Small intestine (tissue), 7 donors: ENCODE data around the gene CNKSR3. TPM values are rescaled to one million over a fixed set of nuclear protein-coding genes. Genes with fewer than 3 reads are reported as not detected.

Experiments
- DNase-seq, 2 donors: peaks; one replicate each; pipeline versions ENCODE4 v3.0.0 to v3.0.0-alpha.2; 2013
- FAIRE-seq: peaks from 2 replicates; lab custom pipeline; 2012; peaks lifted over from hg19 to GRCh38; lab: Jason Lieb, UNC
- H3K27ac ChIP-seq, 3 donors: one replicate each; pipeline ENCODE4 v1.5.1; 2013; ENCODE audit warnings: low read length in 2 of 3, mild to moderate bottlenecking in 2 of 3, control low read depth in 1 of 3, inconsistent platforms in 1 of 3, low read depth in 1 of 3, moderate library complexity in 1 of 3
- H3K27me3 ChIP-seq, 3 donors: one replicate each; pipeline ENCODE4 v1.6.1; 2013; ENCODE audit warnings: low read length in 3 of 3, inconsistent platforms in 1 of 3; ENCODE audit not compliant: control insufficient read depth in 3 of 3, insufficient read depth in 3 of 3
- H3K36me3 ChIP-seq, 3 donors: one replicate each; pipeline ENCODE4 v1.6.1; 2013; ENCODE audit warnings: low read length in 3 of 3, inconsistent platforms in 1 of 3, low read depth in 1 of 3, mild to moderate bottlenecking in 1 of 3, moderate library complexity in 1 of 3; ENCODE audit not compliant: control insufficient read depth in 3 of 3, insufficient read depth in 2 of 3
- H3K4me1 ChIP-seq, 3 donors: one replicate each; pipeline ENCODE4 v1.6.1; 2013; ENCODE audit warnings: low read length in 2 of 3, inconsistent platforms in 1 of 3, low read depth in 1 of 3, mild to moderate bottlenecking in 1 of 3, moderate library complexity in 1 of 3; ENCODE audit not compliant: control insufficient read depth in 3 of 3, insufficient read depth in 2 of 3
- H3K4me3 ChIP-seq, 3 donors: one replicate each; pipeline ENCODE4 v1.5.1; 2013; ENCODE audit warnings: low read length in 3 of 3, control low read depth in 1 of 3, inconsistent platforms in 1 of 3, low read depth in 1 of 3, mild to moderate bottlenecking in 1 of 3, moderate library complexity in 1 of 3
- H3K9me3 ChIP-seq, 2 donors: one replicate each; pipeline ENCODE4 v1.6.1; 2013; ENCODE audit warnings: low read depth in 1 of 2, low read length in 1 of 2; ENCODE audit not compliant: control insufficient read depth in 2 of 2, insufficient read depth in 1 of 2
- WGBS, 3 donors: extraction: QIAGEN DNeasy Blood & Tissue Kit; methylation state at CpG; one replicate each; pipeline ENCODE4 v1.1.7; 2013; 5-methylcytosine and 5-hydroxymethylcytosine counted together
- polyA plus RNA-seq, 4 donors: library from polyadenylated mRNA; stranded (reverse) in 3 of 4; unstranded in 1 of 4; fragments of 200-250 nt in 3 of 4; fragments of 120-200 nt in 1 of 4; gene quantifications; one replicate each; pipeline versions ENCODE4 v1.2.1 to v1.2.3, GENCODE V29; 2013
- donor health status: healthy with polysubstance abuse.
- donor health status: control.
- donor health status: control.
- donor health status: Bipolar disorder and iron deficiency.
- donor health status: healthy.

Gene CNKSR3
- polyA plus RNA-seq, 4 donors = 10.6 to 34.6 (median 11.6) TPM

DNA sequence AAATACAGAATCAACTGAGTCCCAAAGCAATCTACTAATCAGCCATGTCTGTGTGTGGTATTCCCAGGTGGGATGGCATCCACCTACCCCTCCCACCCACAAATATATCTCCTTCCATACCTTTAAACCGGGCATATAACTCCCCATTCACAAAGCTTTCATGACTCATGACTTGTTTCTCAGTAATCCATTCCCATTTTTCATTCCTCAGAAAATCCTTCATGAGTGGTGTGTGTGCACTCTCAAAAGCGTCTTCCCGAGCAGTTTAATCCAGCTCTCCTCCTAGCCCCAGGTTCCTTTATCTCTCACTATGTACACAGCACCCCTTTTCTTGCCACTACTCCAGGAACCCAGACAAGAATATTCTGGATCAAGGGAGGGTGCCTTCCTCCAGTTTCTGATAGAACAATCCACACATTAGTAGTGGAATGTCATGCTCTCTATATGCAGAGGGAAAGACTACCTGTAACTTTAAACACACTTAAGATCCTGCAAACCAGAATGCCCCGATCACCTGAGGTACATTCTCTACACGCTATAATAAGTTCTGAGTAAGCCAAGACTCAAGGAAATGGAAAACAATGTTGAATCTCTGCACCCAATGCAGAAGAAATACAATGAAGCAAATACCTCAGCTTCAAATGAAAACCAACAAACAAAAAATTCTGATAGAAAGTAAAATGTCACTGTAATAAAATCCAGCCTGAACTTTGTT, 98.2 kb downstream of the CNKSR3 start:
- no peaks in the 10 kb centered on the region for H3K4me1 ChIP-seq
- FAIRE-seq (no peak), DNase-seq (no peak)
- peaks cover under 1 to 49% (median 21%) of the 10 kb centered on the region in 3 donors for H3K36me3 ChIP-seq
- no peaks in the 10 kb centered on the region for H3K9me3 ChIP-seq
- 66 to 78% (median 78%) methylated on average over 5 of the region's 5 CpGs for WGBS, 3 donors
- H3K27ac ChIP-seq = no peak overlapping the region
- H3K4me3 ChIP-seq = no peak overlapping the region
- H3K27me3 ChIP-seq = no peaks in the 10 kb centered on the region

DNA sequence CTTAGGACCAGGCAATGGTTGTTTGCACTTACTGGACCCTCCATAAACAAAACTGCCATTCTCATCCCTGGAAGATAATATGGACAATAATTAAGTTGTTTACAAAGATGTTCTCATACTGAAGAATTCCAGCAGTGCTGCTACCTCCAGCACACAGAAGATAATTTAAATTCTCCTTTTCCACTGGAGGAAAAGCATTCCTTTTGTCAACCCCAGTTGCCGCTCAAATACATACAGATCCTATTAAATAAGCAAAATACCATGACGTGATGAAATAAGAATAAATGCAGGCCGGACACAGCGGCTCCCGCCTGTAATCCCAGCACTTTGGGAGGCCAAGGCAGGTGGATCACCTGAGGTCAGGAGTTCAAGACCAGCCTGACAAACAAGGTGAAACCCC, 99.4 kb downstream of the CNKSR3 start:
- no peak for FAIRE-seq
- Histone ChIP-seq H3K4me1 (no peaks in the 10 kb centered on the region), H3K36me3 (peaks cover 5 to 57% (median 19%) of the 10 kb centered on the region in 3 donors), H3K9me3 (no peaks in the 10 kb centered on the region), H3K27ac (peak overlapping the region in 1 of 3 donors; percentile 26), H3K4me3 (no peak overlapping the region), H3K27me3 (no peaks in the 10 kb centered on the region)
- WGBS, 3 donors = 75 to 96% (median 91%) methylated on average over 5 of the region's 5 CpGs
- DNase-seq = no peak

DNA sequence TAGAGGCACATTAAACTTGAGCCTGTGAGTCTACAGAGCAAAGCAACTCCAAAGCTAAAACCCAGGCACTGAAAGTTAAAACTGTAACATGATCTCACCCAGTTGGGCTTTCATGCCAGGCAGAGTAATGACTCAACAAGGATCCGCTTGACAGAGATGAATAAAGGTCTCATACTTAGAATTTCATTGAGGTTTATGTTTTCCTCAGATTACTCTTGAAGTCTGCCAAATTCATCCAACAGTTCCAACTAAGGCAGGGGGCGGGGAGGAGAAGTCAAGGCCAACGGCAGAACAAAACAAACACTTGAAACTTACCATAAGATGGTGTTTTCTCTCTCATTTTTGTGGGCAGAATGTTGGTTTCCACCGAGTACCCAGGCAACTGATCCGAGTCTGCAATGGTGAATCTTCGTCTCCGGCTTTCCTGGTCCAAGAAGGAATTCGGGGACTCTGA, 99.8 kb downstream of the CNKSR3 start:
- FAIRE-seq (no peak), DNase-seq (peak in 1 of 2 donors; percentile 10)
- 58 to 78% (median 70%) methylated on average over 8 of the region's 8 CpGs for WGBS, 3 donors
- Histone ChIP-seq H3K27me3 (no peaks in the 10 kb centered on the region), H3K4me1 (no peaks in the 10 kb centered on the region), H3K4me3 (no peak overlapping the region), H3K27ac (peak overlapping the region in 1 of 3 donors; percentile 26), H3K36me3 (peaks cover 6 to 56% (median 17%) of the 10 kb centered on the region in 3 donors), H3K9me3 (no peaks in the 10 kb centered on the region)

DNA sequence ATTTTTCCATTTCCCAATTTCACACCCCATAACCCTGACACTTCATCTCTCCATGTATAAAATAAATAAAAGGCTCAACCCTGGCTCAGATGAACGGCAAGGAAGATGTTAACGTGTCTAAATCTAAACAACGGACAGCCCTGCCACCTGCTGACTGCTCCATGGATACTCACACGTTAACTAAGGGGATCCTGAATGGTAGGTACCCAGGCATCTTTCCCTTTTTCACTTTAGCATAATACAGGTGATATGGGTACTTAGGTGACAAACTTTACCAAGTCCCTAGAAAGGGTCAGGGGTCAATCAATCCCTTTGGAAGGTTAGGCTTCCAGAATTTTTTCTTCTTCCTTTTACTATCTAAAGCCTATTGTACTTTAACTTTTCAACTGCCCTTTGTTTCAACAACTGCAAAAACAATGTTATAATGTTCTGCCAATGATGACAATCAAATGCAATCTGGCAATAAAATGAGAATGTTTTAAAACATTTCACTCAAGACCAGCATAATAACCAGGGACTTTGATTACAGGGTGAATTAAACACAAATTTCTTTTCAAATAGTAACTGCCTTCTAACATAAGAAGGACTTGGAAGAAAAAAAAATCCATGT, 101.5 kb downstream of the CNKSR3 start:
- WGBS, 3 donors = 21 to 52% (median 46%) methylated on average over 4 of the region's 4 CpGs

DNA sequence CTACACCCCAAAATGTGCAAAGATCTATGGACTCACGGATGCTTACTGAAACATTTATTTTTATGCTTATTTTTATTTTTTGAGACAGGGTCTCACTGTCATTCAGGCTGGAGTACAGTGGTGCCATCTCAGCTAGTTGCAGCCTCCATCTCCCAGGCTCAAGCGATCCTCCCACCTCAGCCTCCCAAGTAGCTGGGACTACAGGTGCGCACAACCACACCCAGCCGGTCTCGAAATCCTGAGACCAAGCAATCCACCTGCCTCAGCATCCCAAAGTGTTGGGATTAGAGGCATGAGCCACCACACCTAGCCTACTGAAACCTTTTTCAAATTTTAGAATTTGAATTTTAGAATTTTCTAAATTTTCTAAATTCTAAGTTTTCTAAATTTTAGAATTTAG, 103.0 kb downstream of the CNKSR3 start:
- Histone ChIP-seq H3K4me1 (no peaks in the 10 kb centered on the region), H3K4me3 (no peak overlapping the region), H3K9me3 (no peaks in the 10 kb centered on the region), H3K36me3 (peaks cover 6 to 45% (median 16%) of the 10 kb centered on the region in 3 donors), H3K27ac (no peak overlapping the region), H3K27me3 (no peaks in the 10 kb centered on the region)
- WGBS, 3 donors = 95 to 97% (median 95%) methylated on average over 5 of the region's 5 CpGs
- no peak for FAIRE-seq
- no peak for DNase-seq

More for the DNA sequence above, 101.5 kb downstream of the CNKSR3 start:
- Histone ChIP-seq H3K36me3 (peaks cover 6 to 51% (median 19%) of the 10 kb centered on the region in 3 donors), H3K4me3 (no peak overlapping the region), H3K27ac (no peak overlapping the region), H3K4me1 (no peaks in the 10 kb centered on the region), H3K27me3 (no peaks in the 10 kb centered on the region), H3K9me3 (no peaks in the 10 kb centered on the region)
- DNase-seq = no peak
- no peak for FAIRE-seq

DNA sequence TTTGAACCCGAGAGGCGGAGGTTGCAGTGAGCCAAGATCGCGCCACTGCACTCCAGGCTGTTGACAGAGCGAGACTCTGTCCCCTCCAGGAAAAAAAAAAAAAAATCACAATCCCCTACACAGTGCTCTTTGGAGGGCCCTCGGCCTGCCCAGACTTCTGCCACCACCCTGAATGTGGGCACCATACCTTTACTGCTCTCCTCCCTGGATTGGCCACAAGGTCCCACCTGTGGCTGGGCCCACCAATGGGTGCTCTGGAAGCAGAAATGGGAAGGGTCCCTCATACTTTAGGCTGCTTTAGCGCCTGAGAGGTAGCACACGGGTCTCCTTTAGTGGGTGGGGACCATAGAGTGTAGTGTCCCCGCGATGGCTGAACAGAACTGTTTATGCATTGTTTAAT, 103.6 kb downstream of the CNKSR3 start:
- WGBS, 3 donors = 93 to 97% (median 96%) methylated on average over 10 of the region's 10 CpGs
- Histone ChIP-seq H3K4me1 (no peaks in the 10 kb centered on the region), H3K27me3 (no peaks in the 10 kb centered on the region), H3K9me3 (no peaks in the 10 kb centered on the region), H3K27ac (no peak overlapping the region), H3K36me3 (peaks cover 6 to 48% (median 14%) of the 10 kb centered on the region in 3 donors), H3K4me3 (no peak overlapping the region)
- DNase-seq (no peak), FAIRE-seq (no peak)

DNA sequence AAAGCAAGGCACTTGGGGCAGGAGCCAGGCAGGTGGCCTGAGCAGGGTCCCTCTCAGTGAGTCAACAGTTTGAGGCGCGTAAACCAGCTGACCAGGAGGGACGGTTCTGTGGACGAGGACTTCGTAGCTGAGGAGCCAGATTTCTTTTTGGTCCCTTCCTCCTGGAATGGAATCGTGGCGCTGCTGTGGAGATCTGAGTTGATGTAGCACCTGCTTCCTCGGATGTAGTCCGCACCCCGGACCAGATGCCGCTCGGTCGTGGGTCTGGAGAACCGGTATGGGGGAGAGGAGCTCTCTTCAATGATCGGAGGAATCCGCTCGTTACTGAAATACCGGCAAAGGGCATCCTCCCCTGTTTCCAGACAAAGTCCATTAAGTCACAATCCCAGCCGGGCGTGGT, 104.2 kb downstream of the CNKSR3 start:
- no peak overlapping the region for H3K27ac ChIP-seq
- 93 to 97% (median 96%) methylated on average over 20 of the region's 20 CpGs for WGBS, 3 donors
- FAIRE-seq (no peak), DNase-seq (no peak)
- H3K4me3 ChIP-seq = no peak overlapping the region
- no peaks in the 10 kb centered on the region for H3K9me3 ChIP-seq
- H3K36me3 ChIP-seq = peaks cover 6 to 47% (median 14%) of the 10 kb centered on the region in 3 donors
- no peaks in the 10 kb centered on the region for H3K27me3 ChIP-seq
- H3K4me1 ChIP-seq = no peaks in the 10 kb centered on the region

DNA sequence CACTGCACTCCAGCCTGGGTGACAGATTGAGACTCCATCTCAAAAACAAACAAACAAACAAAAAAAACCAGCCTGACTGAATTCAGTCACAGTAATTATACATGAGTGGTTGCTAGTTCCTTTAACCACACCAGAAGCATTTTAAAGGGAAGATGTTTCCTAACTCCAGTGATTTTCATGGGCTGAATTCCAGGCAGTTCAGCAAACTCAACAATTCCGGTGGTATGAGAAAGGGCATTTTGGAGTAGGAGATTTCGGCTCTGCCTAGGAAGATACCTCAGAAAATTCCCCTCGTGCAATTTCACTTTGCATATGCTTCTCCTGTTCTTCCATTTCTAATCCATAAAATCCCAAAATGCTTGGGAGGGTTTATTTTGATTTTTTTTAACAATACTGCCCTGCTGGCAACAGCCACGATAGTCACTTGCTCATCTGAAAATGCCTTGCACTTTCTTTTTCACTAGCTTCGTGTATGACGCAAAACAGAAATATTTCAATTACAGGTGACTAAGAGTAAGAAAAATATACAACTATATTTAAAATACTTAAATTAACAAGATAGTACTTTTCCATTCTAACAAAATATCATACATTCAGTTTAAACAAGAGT, 105.6 kb downstream of the CNKSR3 start:
- Histone ChIP-seq H3K27ac (no peak overlapping the region), H3K36me3 (peaks cover 6 to 43% (median 11%) of the 10 kb centered on the region in 3 donors), H3K27me3 (no peaks in the 10 kb centered on the region), H3K9me3 (no peaks in the 10 kb centered on the region), H3K4me3 (no peak overlapping the region), H3K4me1 (no peaks in the 10 kb centered on the region)
- FAIRE-seq (no peak), DNase-seq (no peak)
- WGBS, 3 donors = 76 to 90% (median 80%) methylated on average over 6 of the region's 6 CpGs
